ENCODE measurements around the gene FRMD5.

The FRMD5 gene

DNA sequence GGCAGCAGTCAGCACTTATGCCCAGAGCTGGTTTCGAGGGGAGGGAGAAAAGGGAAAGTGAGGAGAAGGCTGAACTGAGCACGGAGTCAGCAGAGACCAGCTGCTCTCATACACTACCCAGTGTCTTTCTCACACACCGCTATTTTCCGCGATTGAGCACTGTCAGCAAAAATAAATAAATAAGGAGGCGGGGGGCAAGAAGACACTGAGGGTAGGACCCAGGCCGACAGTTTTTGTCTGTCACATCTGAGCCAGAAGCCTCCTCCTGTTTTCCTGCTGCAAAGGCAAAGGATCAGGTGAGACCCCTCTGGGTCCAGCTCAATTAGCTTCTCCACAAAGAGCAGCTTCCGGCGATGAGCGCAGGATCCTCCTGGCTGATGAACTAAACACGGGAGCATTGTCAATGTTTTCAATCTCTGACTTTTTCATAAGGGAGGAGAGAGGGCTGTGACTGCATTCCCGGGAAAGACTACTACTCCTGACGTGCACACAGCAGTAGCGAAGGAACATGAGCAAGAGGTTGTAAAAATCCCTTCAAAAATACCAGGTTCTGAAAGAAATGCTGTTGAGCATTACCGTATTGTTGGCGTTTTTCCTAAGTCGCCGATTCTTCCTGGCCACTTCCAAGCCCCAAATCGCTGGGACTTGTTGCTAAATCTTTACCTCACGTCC is 1.3 kb downstream of the FRMD5 start:
- TF ChIP-seq, protein P1, sequence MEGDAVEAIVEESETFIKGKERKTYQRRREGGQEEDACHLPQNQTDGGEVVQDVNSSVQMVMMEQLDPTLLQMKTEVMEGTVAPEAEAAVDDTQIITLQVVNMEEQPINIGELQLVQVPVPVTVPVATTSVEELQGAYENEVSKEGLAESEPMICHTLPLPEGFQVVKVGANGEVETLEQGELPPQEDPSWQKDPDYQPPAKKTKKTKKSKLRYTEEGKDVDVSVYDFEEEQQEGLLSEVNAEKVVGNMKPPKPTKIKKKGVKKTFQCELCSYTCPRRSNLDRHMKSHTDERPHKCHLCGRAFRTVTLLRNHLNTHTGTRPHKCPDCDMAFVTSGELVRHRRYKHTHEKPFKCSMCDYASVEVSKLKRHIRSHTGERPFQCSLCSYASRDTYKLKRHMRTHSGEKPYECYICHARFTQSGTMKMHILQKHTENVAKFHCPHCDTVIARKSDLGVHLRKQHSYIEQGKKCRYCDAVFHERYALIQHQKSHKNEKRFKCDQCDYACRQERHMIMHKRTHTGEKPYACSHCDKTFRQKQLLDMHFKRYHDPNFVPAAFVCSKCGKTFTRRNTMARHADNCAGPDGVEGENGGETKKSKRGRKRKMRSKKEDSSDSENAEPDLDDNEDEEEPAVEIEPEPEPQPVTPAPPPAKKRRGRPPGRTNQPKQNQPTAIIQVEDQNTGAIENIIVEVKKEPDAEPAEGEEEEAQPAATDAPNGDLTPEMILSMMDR (IDR thresholded peaks at IDR 0.05; ENCODE audit: low read depth, low read length, missing control alignments): no peak
- no peak for DNase-seq (ENCODE audit: low read depth)
- H3K4me3 ChIP-seq (ENCODE audit: low read depth, low read length): no peak overlapping the region

- DNase-seq (ENCODE audit: low read depth): no peak
- TF ChIP-seq, protein P1 (IDR thresholded peaks at IDR 0.05; ENCODE audit: low read depth, low read length, missing control alignments): no peak
- H3K4me3 ChIP-seq (ENCODE audit: low read depth, low read length): no peak overlapping the region
These were observed 6.3 kb downstream of the FRMD5 start for GRCh38 chr15:44188795-44189194.

DNA sequence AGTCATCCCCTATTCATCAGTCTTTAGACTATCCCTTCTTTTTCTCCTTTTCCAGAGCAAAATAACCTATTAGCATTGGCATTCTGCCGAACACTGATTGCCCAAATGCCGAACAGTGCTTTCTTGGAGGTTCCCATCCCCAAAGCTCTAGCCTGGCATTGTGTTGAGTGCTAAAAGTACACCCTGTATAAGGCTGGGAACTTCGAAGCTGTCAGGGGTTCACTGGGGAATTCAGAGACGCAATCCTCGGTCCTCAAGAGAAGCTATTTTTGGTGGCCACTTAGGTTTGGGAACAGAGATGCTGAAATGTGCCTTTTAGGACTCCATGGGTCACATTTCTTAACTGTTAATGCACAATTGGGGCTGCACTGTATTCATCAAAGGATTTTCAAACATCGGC is 8.4 kb downstream of the FRMD5 start:
- DNase-seq (ENCODE audit: low read depth): no peak
- TF ChIP-seq, protein P1 (IDR thresholded peaks at IDR 0.05; ENCODE audit: low read depth, low read length, missing control alignments): no peak
- H3K4me3 ChIP-seq (ENCODE audit: low read depth, low read length): no peak overlapping the region

GRCh38 chr15:44183363-44183762 is 11.7 kb downstream of the FRMD5 start:
- DNase-seq (ENCODE audit: low read depth): no peak
- no peak overlapping the region for H3K4me3 ChIP-seq (ENCODE audit: low read depth, low read length)
- TF ChIP-seq, protein P1 (IDR thresholded peaks at IDR 0.05; ENCODE audit: low read depth, low read length, missing control alignments): no peak

DNA sequence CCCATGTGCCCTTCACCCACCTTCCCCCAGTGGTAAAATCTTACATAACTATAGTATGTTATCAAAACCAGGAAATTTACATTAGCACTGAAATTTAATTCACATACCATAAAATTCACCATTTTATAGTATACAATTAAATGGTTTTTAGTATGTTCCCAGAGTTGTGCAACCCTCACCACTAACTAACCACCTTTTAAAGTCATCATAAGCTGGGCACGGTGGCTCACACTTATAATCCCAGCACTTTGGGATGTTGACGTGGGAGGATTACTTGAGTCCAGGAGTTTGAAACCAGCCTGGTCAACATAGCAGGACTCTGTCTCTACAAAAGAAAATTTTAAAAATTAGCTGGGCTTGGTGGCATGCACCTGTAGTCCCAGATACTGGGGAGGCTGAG is 13.7 kb downstream of the FRMD5 start:
- TF ChIP-seq, protein P1 (IDR thresholded peaks at IDR 0.05; ENCODE audit: low read depth, low read length, missing control alignments): no peak
- no peak overlapping the region for H3K4me3 ChIP-seq (ENCODE audit: low read depth, low read length)

GRCh38 chr15:44177139-44177538 is 17.9 kb downstream of the FRMD5 start:
- no peak for DNase-seq (ENCODE audit: low read depth)
- TF ChIP-seq, protein P1 (IDR thresholded peaks at IDR 0.05; ENCODE audit: low read depth, low read length, missing control alignments): no peak
- no peak overlapping the region for H3K4me3 ChIP-seq (ENCODE audit: low read depth, low read length)

More for the DNA sequence above, 13.7 kb downstream of the FRMD5 start:
- DNase-seq (ENCODE audit: low read depth): no peak

GRCh38 chr15:44173813-44174212 is 21.3 kb downstream of the FRMD5 start:
- no peak for DNase-seq (ENCODE audit: low read depth)
- H3K4me3 ChIP-seq (ENCODE audit: low read depth, low read length): no peak overlapping the region
- TF ChIP-seq, protein P1 (IDR thresholded peaks at IDR 0.05; ENCODE audit: low read depth, low read length, missing control alignments): no peak

Measured in GM12864 (cell line).